ENCODE results near the gene CFAP54. TPM values are rescaled to one million over a fixed set of nuclear protein-coding genes. Genes with fewer than 3 reads are reported as not detected.
"Not testable (repeated sequence)": the region's sequence is repeated elsewhere in the genome, so short reads cannot be mapped to it uniquely, and the experiment has no call there.

CFAP54 gene
- total RNA-seq, 1 donor from 2014 or later: 2.1 TPM

DNA sequence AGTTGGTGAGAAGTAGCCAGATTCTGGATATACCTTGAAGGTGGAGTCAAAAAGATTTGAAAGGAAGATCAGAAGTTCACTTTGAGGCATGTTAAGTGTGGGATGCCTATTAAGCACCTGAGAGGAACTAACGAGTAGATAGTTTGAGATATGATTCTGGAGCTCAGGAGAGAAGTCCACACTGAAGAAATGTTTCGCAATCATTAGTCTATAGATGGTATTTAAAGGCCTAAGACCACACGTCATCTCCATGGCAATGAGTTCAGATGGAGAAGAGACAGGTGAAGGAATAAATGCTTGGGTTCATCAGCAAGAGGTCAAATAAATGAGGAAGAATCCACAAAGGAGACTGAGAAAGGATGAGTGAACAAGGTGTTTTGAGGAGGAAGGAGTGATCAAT, 224.8 kb downstream of the CFAP54 start:
- Histone ChIP-seq H3K4me3 (ENCODE audit: low read length in 3 of 3) (no peak overlapping the region), H3K4me1 (ENCODE audit: control insufficient read depth in 3 of 3, insufficient read depth in 3 of 3, low read length in 3 of 3) (no peaks in the 10 kb centered on the region), H3K27ac (ENCODE audit: low read depth, low read length) (no peak overlapping the region), H3K27me3 (ENCODE audit: control insufficient read depth in 3 of 3, insufficient read depth in 3 of 3, low read length in 3 of 3) (no peaks in the 10 kb centered on the region), H3K9me3 (ENCODE audit: control insufficient read depth in 3 of 3, low read length in 3 of 3) (no peaks in the 10 kb centered on the region), H3K36me3 (ENCODE audit: control insufficient read depth in 3 of 3, insufficient read depth in 3 of 3, low read length in 3 of 3) (no peaks in the 10 kb centered on the region), H3K9ac (ENCODE audit: low read depth in 1 of 3, low read length in 3 of 3) (no peak overlapping the region)

DNA sequence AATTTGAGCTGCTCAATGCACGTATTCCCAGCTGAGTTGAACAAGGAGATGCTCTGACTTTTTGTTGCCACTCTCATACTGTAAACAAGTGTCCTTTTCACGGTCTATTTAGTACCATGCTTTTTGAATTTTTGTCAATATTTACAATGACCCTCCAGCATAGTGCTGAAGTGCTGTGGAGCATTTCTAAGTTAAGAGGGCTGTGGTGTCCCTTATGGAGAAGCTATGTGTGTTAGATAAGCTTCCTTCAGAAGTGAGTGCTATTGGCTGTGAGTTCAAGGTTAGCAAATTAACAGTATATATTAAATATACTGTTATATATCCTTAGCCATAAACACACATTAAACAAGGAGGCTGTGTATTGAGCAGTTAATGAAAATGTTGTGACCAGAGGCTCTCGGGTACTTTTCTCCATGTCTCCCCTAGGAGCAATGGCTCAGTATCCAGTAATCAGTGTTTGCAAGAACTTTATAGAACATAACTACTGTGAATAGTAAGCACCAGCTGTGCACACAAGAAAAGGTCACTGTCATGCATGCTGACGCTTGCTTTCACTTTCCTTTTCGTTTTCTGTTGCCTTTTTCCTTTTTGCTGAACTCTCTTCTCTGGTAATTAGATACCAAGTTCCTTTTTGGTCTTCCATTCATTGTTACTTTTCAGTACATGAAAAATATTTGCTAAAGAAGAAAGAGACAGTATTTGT, 230.4 kb downstream of the CFAP54 start:
- no peak overlapping the region for H3K27ac ChIP-seq (ENCODE audit: low read depth, low read length)
- H3K36me3 ChIP-seq (ENCODE audit: control insufficient read depth in 3 of 3, insufficient read depth in 3 of 3, low read length in 3 of 3): no peaks in the 10 kb centered on the region
- peak overlapping the region; percentile 57 to 83 (median 64) for H3K4me3 ChIP-seq (ENCODE audit: low read length in 3 of 3)
- H3K9me3 ChIP-seq (ENCODE audit: control insufficient read depth in 3 of 3, low read length in 3 of 3): no peaks in the 10 kb centered on the region
- H3K4me1 ChIP-seq (ENCODE audit: control insufficient read depth in 3 of 3, insufficient read depth in 3 of 3, low read length in 3 of 3): no peaks in the 10 kb centered on the region
- H3K27me3 ChIP-seq (ENCODE audit: control insufficient read depth in 3 of 3, insufficient read depth in 3 of 3, low read length in 3 of 3): no peaks in the 10 kb centered on the region
- peak overlapping the region; percentile 2 to 68 (median 51) for H3K9ac ChIP-seq (ENCODE audit: low read depth in 1 of 3, low read length in 3 of 3)

DNA sequence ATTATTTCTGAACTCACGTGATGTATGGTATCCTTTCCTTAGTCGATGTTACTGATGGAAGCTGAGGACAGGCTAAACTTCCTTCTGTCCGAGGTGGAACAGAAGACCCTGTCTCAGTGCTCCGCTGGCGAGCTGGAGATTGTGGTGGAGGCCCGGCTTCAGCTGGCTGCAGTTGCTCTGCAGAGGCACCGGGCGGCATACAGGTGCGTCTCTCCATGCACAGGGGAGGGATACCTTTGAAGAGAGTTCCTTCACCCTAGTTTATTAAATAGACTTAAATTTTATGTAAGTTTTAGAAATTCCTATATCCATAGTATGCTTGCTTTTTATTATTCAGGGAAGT, 231.0 kb downstream of the CFAP54 start:
- Histone ChIP-seq H3K4me1 (ENCODE audit: control insufficient read depth in 3 of 3, insufficient read depth in 3 of 3, low read length in 3 of 3) (no peaks in the 10 kb centered on the region), H3K36me3 (ENCODE audit: control insufficient read depth in 3 of 3, insufficient read depth in 3 of 3, low read length in 3 of 3) (no peaks in the 10 kb centered on the region), H3K4me3 (ENCODE audit: low read length in 3 of 3) (peak overlapping the region; percentile 57 to 83 (median 64)), H3K27me3 (ENCODE audit: control insufficient read depth in 3 of 3, insufficient read depth in 3 of 3, low read length in 3 of 3) (no peaks in the 10 kb centered on the region), H3K9ac (ENCODE audit: low read depth in 1 of 3, low read length in 3 of 3) (peak overlapping the region; percentile 2 to 68 (median 51)), H3K27ac (ENCODE audit: low read depth, low read length) (no peak overlapping the region), H3K9me3 (ENCODE audit: control insufficient read depth in 3 of 3, low read length in 3 of 3) (no peaks in the 10 kb centered on the region)

DNA sequence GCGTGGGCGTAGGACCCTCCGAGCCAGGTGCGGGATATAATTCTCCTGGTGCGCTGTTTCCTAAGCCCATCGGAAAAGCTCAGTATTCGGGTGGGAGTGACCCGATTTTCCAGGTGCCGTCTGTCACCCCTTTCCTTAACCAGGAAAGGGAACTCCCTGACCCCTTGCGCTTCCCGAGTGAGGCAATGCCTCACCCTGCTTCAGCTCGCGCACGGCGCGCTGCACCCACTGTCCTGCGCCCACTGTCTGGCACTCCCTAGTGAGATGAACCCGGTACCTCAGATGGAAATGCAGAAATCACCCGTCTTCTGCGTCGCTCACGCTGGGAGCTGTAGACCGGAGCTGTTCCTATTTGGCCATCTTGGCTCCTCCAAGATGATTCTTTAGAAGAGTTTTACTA, 240.1 kb downstream of the CFAP54 start:
- not testable (repeated sequence) for H3K27ac ChIP-seq (ENCODE audit: low read depth, low read length); H3K36me3 ChIP-seq (ENCODE audit: control insufficient read depth in 3 of 3, insufficient read depth in 3 of 3, low read length in 3 of 3); H3K4me1 ChIP-seq (ENCODE audit: control insufficient read depth in 3 of 3, insufficient read depth in 3 of 3, low read length in 3 of 3); H3K27me3 ChIP-seq (ENCODE audit: control insufficient read depth in 3 of 3, insufficient read depth in 3 of 3, low read length in 3 of 3); H3K9ac ChIP-seq (ENCODE audit: low read depth in 1 of 3, low read length in 3 of 3); H3K9me3 ChIP-seq (ENCODE audit: control insufficient read depth in 3 of 3, low read length in 3 of 3); H3K4me3 ChIP-seq (ENCODE audit: low read length in 3 of 3)

DNA sequence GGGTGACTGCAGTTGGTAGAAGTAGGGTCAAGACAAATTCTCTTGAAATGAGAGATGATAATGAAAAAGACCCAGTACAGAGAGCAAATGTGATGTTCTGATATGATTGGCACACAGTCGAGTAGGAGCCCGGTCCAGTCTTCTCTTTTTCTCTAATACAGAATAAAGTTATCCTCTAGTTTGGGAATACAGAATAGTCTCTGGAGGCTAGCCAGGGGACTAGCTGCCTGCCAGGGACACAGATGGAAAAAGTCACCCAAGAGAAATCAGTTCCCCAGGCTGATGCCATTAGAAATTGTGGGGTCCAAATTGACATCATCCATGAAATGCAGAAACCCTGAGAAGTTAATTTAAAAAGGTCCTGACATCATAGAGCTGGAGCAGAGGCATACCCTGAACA, 240.5 kb downstream of the CFAP54 start:
- H3K9me3 ChIP-seq (ENCODE audit: control insufficient read depth in 3 of 3, low read length in 3 of 3): no peaks in the 10 kb centered on the region
- no peaks in the 10 kb centered on the region for H3K4me1 ChIP-seq (ENCODE audit: control insufficient read depth in 3 of 3, insufficient read depth in 3 of 3, low read length in 3 of 3)
- no peak overlapping the region for H3K9ac ChIP-seq (ENCODE audit: low read depth in 1 of 3, low read length in 3 of 3)
- H3K27ac ChIP-seq (ENCODE audit: low read depth, low read length): no peak overlapping the region
- no peaks in the 10 kb centered on the region for H3K27me3 ChIP-seq (ENCODE audit: control insufficient read depth in 3 of 3, insufficient read depth in 3 of 3, low read length in 3 of 3)
- no peak overlapping the region for H3K4me3 ChIP-seq (ENCODE audit: low read length in 3 of 3)
- H3K36me3 ChIP-seq (ENCODE audit: control insufficient read depth in 3 of 3, insufficient read depth in 3 of 3, low read length in 3 of 3): no peaks in the 10 kb centered on the region

DNA sequence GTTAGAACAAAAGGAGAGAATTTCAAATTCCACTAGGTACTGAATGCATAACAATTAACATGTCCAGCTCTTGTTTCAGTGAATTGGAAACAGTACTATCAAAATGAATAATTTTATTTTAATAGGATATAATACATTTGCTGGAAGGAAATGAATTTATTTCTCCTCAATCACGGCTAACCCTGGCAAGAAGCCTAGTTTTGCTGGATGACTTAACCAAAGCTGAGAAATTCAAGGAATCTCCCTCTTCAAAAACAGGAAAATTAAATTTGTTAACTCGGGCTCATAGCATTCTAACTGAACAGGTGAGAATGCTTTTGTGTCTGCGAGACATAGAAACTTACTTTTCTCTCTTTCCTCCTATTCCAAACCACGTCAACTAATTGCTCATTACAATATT, 254.2 kb downstream of the CFAP54 start:
- H3K9ac ChIP-seq (ENCODE audit: low read depth in 1 of 3, low read length in 3 of 3): no peak overlapping the region
- no peaks in the 10 kb centered on the region for H3K36me3 ChIP-seq (ENCODE audit: control insufficient read depth in 3 of 3, insufficient read depth in 3 of 3, low read length in 3 of 3)
- no peak overlapping the region for H3K27ac ChIP-seq (ENCODE audit: low read depth, low read length)

DNA sequence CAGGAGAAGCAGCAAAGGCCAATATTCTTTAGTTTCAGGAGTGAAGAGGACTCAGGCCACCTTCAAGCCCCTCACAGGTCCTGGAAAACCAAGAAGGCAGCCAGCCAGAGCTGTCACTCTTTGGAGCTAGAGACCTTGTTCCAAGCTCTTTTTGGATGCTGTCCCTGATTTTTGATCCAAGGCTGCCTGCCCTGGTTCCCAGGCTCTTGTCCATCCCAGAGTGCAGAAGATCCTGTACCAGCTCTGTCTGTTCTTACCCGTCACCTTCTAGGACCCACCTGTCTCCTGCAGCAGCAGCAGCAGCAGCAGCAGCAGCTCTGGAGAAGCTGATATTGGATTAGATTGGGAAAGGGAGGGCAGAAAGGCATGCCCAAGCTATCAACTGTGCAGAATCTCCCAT, 260.6 kb downstream of the CFAP54 start:
- Histone ChIP-seq H3K36me3 (ENCODE audit: control insufficient read depth in 3 of 3, insufficient read depth in 3 of 3, low read length in 3 of 3) (no peaks in the 10 kb centered on the region), H3K4me3 (ENCODE audit: low read length in 3 of 3) (no peak overlapping the region), H3K4me1 (ENCODE audit: control insufficient read depth in 3 of 3, insufficient read depth in 3 of 3, low read length in 3 of 3) (no peaks in the 10 kb centered on the region), H3K9ac (ENCODE audit: low read depth in 1 of 3, low read length in 3 of 3) (no peak overlapping the region), H3K27ac (ENCODE audit: low read depth, low read length) (no peak overlapping the region), H3K27me3 (ENCODE audit: control insufficient read depth in 3 of 3, insufficient read depth in 3 of 3, low read length in 3 of 3) (no peaks in the 10 kb centered on the region), H3K9me3 (ENCODE audit: control insufficient read depth in 3 of 3, low read length in 3 of 3) (no peaks in the 10 kb centered on the region)

More for the DNA sequence above, 254.2 kb downstream of the CFAP54 start:
- no peaks in the 10 kb centered on the region for H3K4me1 ChIP-seq (ENCODE audit: control insufficient read depth in 3 of 3, insufficient read depth in 3 of 3, low read length in 3 of 3)
- no peaks in the 10 kb centered on the region for H3K9me3 ChIP-seq (ENCODE audit: control insufficient read depth in 3 of 3, low read length in 3 of 3)
- H3K27me3 ChIP-seq (ENCODE audit: control insufficient read depth in 3 of 3, insufficient read depth in 3 of 3, low read length in 3 of 3): no peaks in the 10 kb centered on the region
- no peak overlapping the region for H3K4me3 ChIP-seq (ENCODE audit: low read length in 3 of 3)

DNA sequence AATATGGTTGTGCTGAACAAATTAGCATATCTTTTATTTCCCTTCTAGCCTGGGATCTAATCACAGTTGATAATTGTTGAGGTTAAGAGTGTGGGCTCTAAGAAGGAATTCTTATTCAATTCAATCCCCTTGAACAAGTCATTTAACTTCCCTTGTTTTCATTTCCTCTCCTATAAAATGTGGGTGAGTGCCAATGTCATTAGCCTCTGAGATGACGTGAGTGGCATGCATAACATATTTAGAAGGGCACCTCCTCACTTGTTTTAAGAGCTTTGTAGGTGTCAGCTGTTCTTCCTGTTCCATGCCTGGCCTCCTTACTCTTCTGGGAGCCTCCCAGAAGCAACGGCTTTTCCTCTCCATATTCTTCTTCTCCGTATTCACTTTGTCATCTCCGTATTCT, 262.2 kb downstream of the CFAP54 start:
- H3K27me3 ChIP-seq (ENCODE audit: control insufficient read depth in 3 of 3, insufficient read depth in 3 of 3, low read length in 3 of 3): no peaks in the 10 kb centered on the region
- no peaks in the 10 kb centered on the region for H3K4me1 ChIP-seq (ENCODE audit: control insufficient read depth in 3 of 3, insufficient read depth in 3 of 3, low read length in 3 of 3)
- H3K9ac ChIP-seq (ENCODE audit: low read depth in 1 of 3, low read length in 3 of 3): no peak overlapping the region
- H3K27ac ChIP-seq (ENCODE audit: low read depth, low read length): no peak overlapping the region
- no peaks in the 10 kb centered on the region for H3K36me3 ChIP-seq (ENCODE audit: control insufficient read depth in 3 of 3, insufficient read depth in 3 of 3, low read length in 3 of 3)
- no peak overlapping the region for H3K4me3 ChIP-seq (ENCODE audit: low read length in 3 of 3)
- H3K9me3 ChIP-seq (ENCODE audit: control insufficient read depth in 3 of 3, low read length in 3 of 3): no peaks in the 10 kb centered on the region

DNA sequence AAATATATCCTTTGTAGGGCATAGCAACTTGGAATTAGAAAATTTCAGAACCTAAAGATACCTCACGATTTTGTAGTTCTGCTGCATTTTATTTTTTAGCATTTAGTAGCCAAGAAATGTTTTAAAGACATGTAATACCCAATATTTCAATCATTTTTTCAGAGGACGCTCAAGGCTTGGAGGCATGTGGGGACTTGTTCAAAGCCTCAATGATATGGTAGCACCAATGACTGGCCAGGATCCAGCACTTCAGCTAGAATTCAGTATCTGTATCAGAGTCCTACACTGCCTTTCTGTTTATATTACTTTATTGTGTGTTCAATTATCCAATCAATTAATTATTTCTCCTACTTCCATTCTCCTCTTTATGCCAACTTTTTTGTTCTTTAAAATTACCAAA, 262.8 kb downstream of the CFAP54 start:
- Histone ChIP-seq H3K4me1 (ENCODE audit: control insufficient read depth in 3 of 3, insufficient read depth in 3 of 3, low read length in 3 of 3) (no peaks in the 10 kb centered on the region), H3K27me3 (ENCODE audit: control insufficient read depth in 3 of 3, insufficient read depth in 3 of 3, low read length in 3 of 3) (no peaks in the 10 kb centered on the region), H3K9ac (ENCODE audit: low read depth in 1 of 3, low read length in 3 of 3) (no peak overlapping the region), H3K27ac (ENCODE audit: low read depth, low read length) (no peak overlapping the region), H3K9me3 (ENCODE audit: control insufficient read depth in 3 of 3, low read length in 3 of 3) (no peaks in the 10 kb centered on the region), H3K4me3 (ENCODE audit: low read length in 3 of 3) (no peak overlapping the region), H3K36me3 (ENCODE audit: control insufficient read depth in 3 of 3, insufficient read depth in 3 of 3, low read length in 3 of 3) (no peaks in the 10 kb centered on the region)

DNA sequence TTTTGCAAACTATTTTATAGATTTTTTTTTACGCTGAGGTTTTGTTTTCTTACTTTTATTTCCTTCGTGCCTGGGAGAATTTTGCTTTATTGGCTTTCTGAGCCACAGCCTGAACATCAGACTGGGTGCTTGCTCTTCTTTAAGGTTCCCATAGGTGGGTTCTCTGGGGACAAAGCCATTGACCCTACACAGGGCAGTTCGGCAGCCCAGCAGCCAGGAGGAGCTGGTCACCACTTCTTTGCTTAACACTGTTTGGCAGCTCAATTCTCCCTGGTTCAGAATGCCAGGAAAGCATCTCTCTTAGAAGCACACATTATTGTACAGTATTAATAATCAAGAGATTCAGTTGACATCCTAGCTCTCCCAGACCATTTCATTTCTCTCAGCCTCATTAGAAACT, 276.9 kb downstream of the CFAP54 start:
- H3K27ac ChIP-seq (ENCODE audit: low read depth, low read length): no peak overlapping the region
- H3K9me3 ChIP-seq (ENCODE audit: control insufficient read depth in 3 of 3, low read length in 3 of 3): no peaks in the 10 kb centered on the region
- H3K36me3 ChIP-seq (ENCODE audit: control insufficient read depth in 3 of 3, insufficient read depth in 3 of 3, low read length in 3 of 3): no peaks in the 10 kb centered on the region
- no peaks in the 10 kb centered on the region for H3K27me3 ChIP-seq (ENCODE audit: control insufficient read depth in 3 of 3, insufficient read depth in 3 of 3, low read length in 3 of 3)
- no peak overlapping the region for H3K4me3 ChIP-seq (ENCODE audit: low read length in 3 of 3)
- H3K9ac ChIP-seq (ENCODE audit: low read depth in 1 of 3, low read length in 3 of 3): no peak overlapping the region
- H3K4me1 ChIP-seq (ENCODE audit: control insufficient read depth in 3 of 3, insufficient read depth in 3 of 3, low read length in 3 of 3): no peaks in the 10 kb centered on the region

All from skeletal muscle tissue (tissue), 4 donors.